HepG2 (cell line): ENCODE results near the gene DHX58. TPM values are rescaled to one million over a fixed set of nuclear protein-coding genes. Genes with fewer than 3 reads are reported as not detected.

ENCODE experiments used
- AHR ChIP-seq: IDR thresholded peaks from 2 replicates; pipeline ENCODE4 v1.6.1; 2018; ENCODE audit warnings: missing genetic modification reagents, missing compliant biosample characterization
- BCL6 ChIP-seq: IDR thresholded peaks from 2 replicates; pipeline ENCODE4 v1.6.1; 2016; ENCODE audit warnings: missing genetic modification reagents, missing compliant biosample characterization
- BORCS8-MEF2B ChIP-seq: sonication (generic); formaldehyde crosslinking; IDR thresholded peaks from 2 replicates; pipeline ENCODE4 v1.8.0; 2022; ENCODE audit warnings: mild to moderate bottlenecking, missing genetic modification reagents
- BRF2 ChIP-seq: sonication (generic); formaldehyde crosslinking; IDR thresholded peaks from 2 replicates; pipeline ENCODE4 v1.8.1; 2022; ENCODE audit warnings: mild to moderate bottlenecking, missing genetic modification reagents
- FIP1L1 ChIP-seq: fragments of 200-400 bp; formaldehyde crosslinking; IDR thresholded peaks from 2 replicates; pipeline ENCODE4 v1.6.1; 2018; ENCODE audit warnings: low read depth, mild to moderate bottlenecking, low read length, moderate library complexity, borderline replicate concordance; ENCODE audit not compliant: insufficient read depth
- FOXO1 ChIP-seq: sonication (generic); formaldehyde crosslinking; IDR thresholded peaks from 2 replicates; pipeline ENCODE4 v1.4.0; 2020; ENCODE audit warnings: missing genetic modification reagents
- KLF6 ChIP-seq: IDR thresholded peaks from 2 replicates; pipeline ENCODE4 v1.8.0; 2016; ENCODE audit warnings: missing biosample characterization, missing genetic modification reagents
- MAX ChIP-seq: IDR thresholded peaks from 2 replicates; pipeline ENCODE4 v1.6.1; 2012; ENCODE audit warnings: inconsistent platforms
- MIER3 ChIP-seq: IDR thresholded peaks from 2 replicates; pipeline ENCODE4 v1.6.1; 2016; ENCODE audit warnings: missing compliant biosample characterization, borderline replicate concordance
- MXI1 ChIP-seq: IDR thresholded peaks from 3 replicates; pipeline ENCODE4 v1.6.1; 2012; ENCODE audit warnings: low read depth, low read length, inconsistent platforms, borderline replicate concordance
- NFIB ChIP-seq: sonication (generic); formaldehyde crosslinking; IDR thresholded peaks from 2 replicates; pipeline ENCODE4 v1.9.0; 2021; ENCODE audit warnings: missing genetic modification reagents, mild to moderate bottlenecking, borderline replicate concordance
- PAX8 ChIP-seq: sonication (generic); formaldehyde crosslinking; IDR thresholded peaks from 2 replicates; pipeline ENCODE4 v1.8.0; 2022; ENCODE audit warnings: mild to moderate bottlenecking, missing genetic modification reagents, borderline replicate concordance
- REL ChIP-seq: sonication (generic); formaldehyde crosslinking; conservative IDR thresholded peaks from 2 replicates; pipeline ENCODE4 v1.8.0; 2022; ENCODE audit warnings: mild to moderate bottlenecking, missing genetic modification reagents, moderate library complexity
- REXO4 ChIP-seq: sonication (generic); formaldehyde crosslinking; IDR thresholded peaks from 2 replicates; pipeline ENCODE4 v1.8.0; 2022; ENCODE audit warnings: missing genetic modification reagents, mild to moderate bottlenecking, borderline replicate concordance
- ZNF318 ChIP-seq: sonication (generic); formaldehyde crosslinking; IDR thresholded peaks from 2 replicates; pipeline ENCODE4 v1.4.0; 2020; ENCODE audit warnings: mild to moderate bottlenecking, missing genetic modification reagents
- ZNF383 ChIP-seq: sonication (generic); formaldehyde crosslinking; IDR thresholded peaks from 2 replicates; pipeline ENCODE4 v1.4.0; 2020; ENCODE audit warnings: missing genetic modification reagents, mild to moderate bottlenecking, borderline replicate concordance
- ZNF691 ChIP-seq: sonication (generic); formaldehyde crosslinking; IDR thresholded peaks from 2 replicates; pipeline ENCODE4 v1.4.0; 2020; ENCODE audit warnings: missing genetic modification reagents, low read depth, mild to moderate bottlenecking, borderline replicate concordance
- polyA plus RNA-seq, 8 experiments: library from polyadenylated mRNA; depleted of rRNA in 3 of 8; stranded (reverse) in 7 of 8; unstranded in 1 of 8; fragments of >200 nt; fragmentation: Illumina TruSeq in 4 of 8; extraction: Trizol in 4 of 8; gene quantifications; 2 replicates each; pipeline versions ENCODE4 v1.2.1 to v1.2.3, GENCODE V29; 2011 to 2016; ENCODE audit warnings: low read depth in 4 of 8, missing spikeins in 1 of 8, mixed read lengths in 1 of 8; ENCODE audit not compliant: insufficient read depth in 1 of 8
- total RNA-seq, 5 experiments: library from RNA; depleted of rRNA; stranded (reverse); fragments of >200 nt; fragmentation: Illumina TruSeq; extraction: Trizol; gene quantifications; 2 replicates each; pipeline ENCODE4 v1.2.3, GENCODE V29; 2016; ENCODE audit warnings: low read depth in 1 of 5

DHX58 gene
- total and polyA plus RNA-seq, 2 of the 13 experiments (the other 11 are each of a cell fraction or from before 2014, with no cell fraction given), result 6.7 to 7.8 TPM

GRCh38 chr17:42120770-42121769, 8.6 kb upstream of the DHX58 start, which contains the start of gene KAT2A (continued):
- TF ChIP-seq BRF2 (CRISPR knock-in tag), result no peak
- 0 out of 2 replicates have a peak, but pooled peaks have one; percentile 14 for TF ChIP-seq BCL6 (CRISPR knock-in tag)
- no peak for TF ChIP-seq ZNF383 (CRISPR knock-in tag)
- TF ChIP-seq MXI1, result peak; percentile 96; the same call in 2 of the 3 replicates
- TF ChIP-seq KLF6 (CRISPR knock-in tag), result 0 out of 2 replicates have a peak, but pooled peaks have one; percentile 23
- TF ChIP-seq MIER3 (CRISPR knock-in tag), result peak; percentile 63; the same call in 1 of the 2 replicates
- TF ChIP-seq FOXO1 (CRISPR knock-in tag), result 0 out of 2 replicates have a peak, but pooled peaks have one; percentile 34
- TF ChIP-seq AHR (CRISPR knock-in tag), result peak; percentile 41; the same call in 1 of the 2 replicates
- 0 out of 2 replicates have a peak, but pooled peaks have one; percentile 54 for TF ChIP-seq BORCS8-MEF2B
- peak; percentile 95 for TF ChIP-seq MAX
- TF ChIP-seq NFIB (CRISPR knock-in tag), result no peak
- peak; percentile 77; the same call in 1 of the 2 replicates for TF ChIP-seq ZNF691 (CRISPR knock-in tag)
- TF ChIP-seq FIP1L1, result no peak
- 0 out of 2 replicates have a peak, but pooled peaks have one; percentile 19 for TF ChIP-seq ZNF318 (CRISPR knock-in tag)
- TF ChIP-seq REL (CRISPR knock-in tag), result no peak
- TF ChIP-seq PAX8 (CRISPR knock-in tag), result no peak
- no peak for TF ChIP-seq REXO4
